Measurements from ENCODE around the gene ZNF746. TPM values are rescaled to one million over a fixed set of nuclear protein-coding genes. Genes with fewer than 3 reads are reported as not detected.

ZNF746 gene
- total RNA-seq, 1 experiment from 2014 or later: 22.0 TPM

GRCh38 chr7:149493366-149493765 is 4.2 kb downstream of the ZNF746 start:
- DNase-seq (ENCODE audit: unreplicated experiment): no peak
- no TSS peak for BruUV-seq (replicated peaks)
- intact Hi-C loops (cut with micrococcal nuclease): no loop called here
- no peak for TF ChIP-seq CTCF (IDR thresholded peaks at IDR 0.05; ENCODE audit: unreplicated experiment)
- Mint-ChIP-seq H3K36me3 (ENCODE audit: insufficient read depth, unreplicated experiment) (peaks cover 64% of the 10 kb centered on the region), H3K4me3 (ENCODE audit: unreplicated experiment) (no peak overlapping the region), H3K27ac (ENCODE audit: low read depth, unreplicated experiment) (no peak overlapping the region), H3K27me3 (ENCODE audit: insufficient read depth, unreplicated experiment) (no peaks in the 10 kb centered on the region), H3K4me1 (ENCODE audit: insufficient read depth, unreplicated experiment) (peaks cover 22% of the 10 kb centered on the region), H3K9me3 (ENCODE audit: unreplicated experiment) (no peaks in the 10 kb centered on the region)
- ChIA-PET POLR2A (interaction anchor here (0.6 kb wide), 1 partner anchor 29 kb away, joined by 3 read pairs; no protein-coding TSS in a partner anchor), CTCF (no interaction called here)

- no peaks in the 10 kb centered on the region for H3K27me3 Mint-ChIP-seq (ENCODE audit: insufficient read depth, unreplicated experiment)
- POLR2A ChIA-PET: no interaction called here
- no peak overlapping the region for H3K27ac Mint-ChIP-seq (ENCODE audit: low read depth, unreplicated experiment)
- CTCF ChIA-PET: interaction anchor here (0.6 to 1.1 kb wide), 2 partner anchors 10 to 180 kb away, joined by 3 to 4 read pairs; no protein-coding TSS in a partner anchor
- no peak for DNase-seq (ENCODE audit: unreplicated experiment)
- peaks cover 93% of the 10 kb centered on the region for H3K36me3 Mint-ChIP-seq (ENCODE audit: insufficient read depth, unreplicated experiment)
- H3K4me1 Mint-ChIP-seq (ENCODE audit: insufficient read depth, unreplicated experiment): peaks cover 10% of the 10 kb centered on the region
- H3K9me3 Mint-ChIP-seq (ENCODE audit: unreplicated experiment): no peaks in the 10 kb centered on the region
- no peak overlapping the region for H3K4me3 Mint-ChIP-seq (ENCODE audit: unreplicated experiment)
- intact Hi-C loops (cut with micrococcal nuclease): no loop called here
- BruUV-seq (replicated peaks): no TSS peak
- TF ChIP-seq CTCF (IDR thresholded peaks at IDR 0.05; ENCODE audit: unreplicated experiment): no peak
Measured at GRCh38 chr7:149490083-149490760, 7.4 kb downstream of the ZNF746 start.

GRCh38 chr7:149489391-149490024 is 8.1 kb downstream of the ZNF746 start:
- ChIA-PET POLR2A (no interaction called here), CTCF (interaction anchor here (0.6 to 1.1 kb wide), 4 partner anchors 10 to 180 kb away, joined by 3 to 4 read pairs (median 4); no protein-coding TSS in a partner anchor)
- Mint-ChIP-seq H3K36me3 (ENCODE audit: insufficient read depth, unreplicated experiment) (peaks cover 93% of the 10 kb centered on the region), H3K27me3 (ENCODE audit: insufficient read depth, unreplicated experiment) (no peaks in the 10 kb centered on the region), H3K4me3 (ENCODE audit: unreplicated experiment) (no peak overlapping the region), H3K27ac (ENCODE audit: low read depth, unreplicated experiment) (peak overlapping the region; percentile 67), H3K4me1 (ENCODE audit: insufficient read depth, unreplicated experiment) (peaks cover 6% of the 10 kb centered on the region), H3K9me3 (ENCODE audit: unreplicated experiment) (no peaks in the 10 kb centered on the region)
- BruUV-seq (replicated peaks): no TSS peak
- peak; percentile 13 for DNase-seq (ENCODE audit: unreplicated experiment)
- TF ChIP-seq CTCF (IDR thresholded peaks at IDR 0.05; ENCODE audit: unreplicated experiment): peak; percentile 13
- intact Hi-C loops (cut with micrococcal nuclease): no loop called here

GRCh38 chr7:149479568-149479967 is 18.0 kb downstream of the ZNF746 start:
- ChIA-PET CTCF (interaction anchor here (0.6 to 1.0 kb wide), 4 partner anchors 10 to 145 kb away, joined by 3 read pairs; no protein-coding TSS in a partner anchor), POLR2A (interaction anchor here (0.9 to 1.6 kb wide), 2 partner anchors 12 to 16 kb away, joined by 3 to 5 read pairs; no protein-coding TSS in a partner anchor)
- H3K27ac Mint-ChIP-seq (ENCODE audit: low read depth, unreplicated experiment): no peak overlapping the region
- no peaks in the 10 kb centered on the region for H3K9me3 Mint-ChIP-seq (ENCODE audit: unreplicated experiment)
- DNase-seq (ENCODE audit: unreplicated experiment): no peak
- H3K27me3 Mint-ChIP-seq (ENCODE audit: insufficient read depth, unreplicated experiment): no peaks in the 10 kb centered on the region
- BruUV-seq (replicated peaks): no TSS peak
- no peak overlapping the region for H3K4me3 Mint-ChIP-seq (ENCODE audit: unreplicated experiment)
- peaks cover 42% of the 10 kb centered on the region for H3K36me3 Mint-ChIP-seq (ENCODE audit: insufficient read depth, unreplicated experiment)
- TF ChIP-seq CTCF (IDR thresholded peaks at IDR 0.05; ENCODE audit: unreplicated experiment): no peak
- H3K4me1 Mint-ChIP-seq (ENCODE audit: insufficient read depth, unreplicated experiment): peaks cover 8% of the 10 kb centered on the region
- intact Hi-C loops (cut with micrococcal nuclease): no loop called here

Data from MCF 10A (cell line).